IMR-90 (cell line): ENCODE measurements around the gene ARNT2. TPM values are rescaled to one million over a fixed set of nuclear protein-coding genes. Genes with fewer than 3 reads are reported as not detected.

Source experiments
- ATAC-seq: fragments of 200-7000 bp; cut with Tn5 transposase; 2 replicates; pipeline ENCODE4 v1.9.1; 2020; ENCODE audit warnings: low read depth, mild to moderate bottlenecking, moderate library complexity
- BruUV-seq: library from RNA; stranded (reverse); fragments of 400-500 nt; replicated peaks from 2 replicates; lab custom pipeline; 2021; lab: Mats Ljungman, UMichigan
- CTCF ChIA-PET: fragments of 300-600 bp; formaldehyde crosslinking; extraction: SDS; loops from one replicate; lab custom pipeline; 2021; ENCODE audit warnings: antibody characterized with exemption; lab: Yijun Ruan, JAX
- POLR2A ChIA-PET: fragments of 300-600 bp; sonication (Branson Sonifier 250); formaldehyde crosslinking; loops from one replicate; lab custom pipeline; 2022; ENCODE audit warnings: antibody characterized with exemption; ENCODE audit not compliant: unreplicated experiment; lab: Charles Lee
- DNase-seq: peaks from one replicate; pipeline ENCODE4 v3.0.0; 2013
- H2AFZ ChIP-seq: replicated peaks from 2 replicates; pipeline ENCODE3; 2013; ENCODE audit warnings: low read length, mild to moderate bottlenecking; ENCODE audit not compliant: poor library complexity
- H2AK5ac ChIP-seq: 2 replicates; pipeline ENCODE4 v1.6.1; 2013; ENCODE audit warnings: low read depth, low read length, inconsistent platforms
- H2AK9ac ChIP-seq: replicated peaks from 2 replicates; pipeline ENCODE3; 2013; ENCODE audit warnings: mild to moderate bottlenecking, low read depth, low read length, moderate library complexity; ENCODE audit not compliant: poor library complexity
- H2BK120ac ChIP-seq: 2 replicates; pipeline ENCODE4 v1.6.1; 2013; ENCODE audit warnings: low read depth, low read length, inconsistent platforms
- H2BK15ac ChIP-seq: 3 replicates; pipeline ENCODE4 v1.6.1; 2013; ENCODE audit warnings: low read depth, low read length, inconsistent platforms
- H2BK20ac ChIP-seq: 2 replicates; pipeline ENCODE4 v1.6.1; 2013; ENCODE audit warnings: low read depth, mild to moderate bottlenecking, inconsistent platforms, low read length, moderate library complexity
- H2BK5ac ChIP-seq: 2 replicates; pipeline ENCODE4 v1.6.1; 2013; ENCODE audit warnings: mild to moderate bottlenecking, low read depth, low read length, inconsistent platforms; ENCODE audit not compliant: poor library complexity, severe bottlenecking
- H3K14ac ChIP-seq: replicated peaks from 2 replicates; pipeline ENCODE4 v1.6.1; 2013; ENCODE audit warnings: low read depth, low read length, inconsistent platforms
- H3K18ac ChIP-seq: 2 replicates; pipeline ENCODE4 v1.6.1; 2013; ENCODE audit warnings: low read depth, low read length, control low read depth
- H3K23ac ChIP-seq: 2 replicates; pipeline ENCODE4 v1.6.1; 2013; ENCODE audit warnings: low read depth, low read length, inconsistent platforms
- H3K27ac ChIP-seq: 2 replicates; pipeline ENCODE4 v1.5.1; 2013; ENCODE audit warnings: mild to moderate bottlenecking, control low read depth, low read length; ENCODE audit not compliant: insufficient read depth
- H3K27me3 ChIP-seq: 2 replicates; pipeline ENCODE4 v1.6.1; 2013; ENCODE audit warnings: low read length; ENCODE audit not compliant: control insufficient read depth, insufficient read depth
- H3K36me3 ChIP-seq: 2 replicates; pipeline ENCODE4 v1.6.1; 2013; ENCODE audit warnings: low read length, mixed read lengths; ENCODE audit not compliant: control insufficient read depth, insufficient read depth
- H3K4ac ChIP-seq: 2 replicates; pipeline ENCODE4 v1.6.1; 2013; ENCODE audit warnings: low read depth, low read length, inconsistent platforms
- H3K4me1 ChIP-seq: 2 replicates; pipeline ENCODE4 v1.6.1; 2013; ENCODE audit warnings: low read length, mixed read lengths; ENCODE audit not compliant: control insufficient read depth, insufficient read depth
- H3K4me2 ChIP-seq: 2 replicates; pipeline ENCODE4 v1.6.1; 2013; ENCODE audit warnings: low read depth, mild to moderate bottlenecking, control low read depth, low read length, moderate library complexity
- H3K4me3 ChIP-seq: 2 replicates; pipeline ENCODE4 v1.5.1; 2013; ENCODE audit warnings: low read depth, mild to moderate bottlenecking, control low read depth, low read length, moderate library complexity; ENCODE audit not compliant: insufficient read depth
- H3K56ac ChIP-seq: 2 replicates; pipeline ENCODE4 v1.6.1; 2013; ENCODE audit warnings: low read length, inconsistent platforms; ENCODE audit not compliant: insufficient read depth; ENCODE audit errors: extremely low read depth
- H3K79me1 ChIP-seq, 2 experiments: 2 replicates each; pipeline ENCODE4 v1.6.1; 2013; ENCODE audit warnings: low read length in 2 of 2, inconsistent platforms in 1 of 2, low read depth in 1 of 2
- H3K9ac ChIP-seq: 2 replicates; pipeline ENCODE4 v1.6.1; 2013; ENCODE audit warnings: low read depth, low read length, control low read depth
- H3K9me1 ChIP-seq: 2 replicates; pipeline ENCODE4 v1.6.1; 2013; ENCODE audit warnings: low read length, inconsistent platforms; ENCODE audit not compliant: insufficient read depth
- H3K9me3 ChIP-seq: 2 replicates; pipeline ENCODE4 v1.6.1; 2013; ENCODE audit warnings: low read length; ENCODE audit not compliant: control insufficient read depth, insufficient read depth
- H4K20me1 ChIP-seq: 2 replicates; pipeline ENCODE4 v1.6.1; 2013; ENCODE audit warnings: low read length, inconsistent platforms; ENCODE audit not compliant: insufficient read depth
- H4K5ac ChIP-seq: 2 replicates; pipeline ENCODE4 v1.6.1; 2013; ENCODE audit warnings: mild to moderate bottlenecking, low read depth, low read length, control low read depth
- H4K8ac ChIP-seq, 2 experiments: 2 replicates each; pipeline ENCODE4 v1.6.1; 2013; ENCODE audit warnings: low read depth in 2 of 2, low read length in 2 of 2, control low read depth in 1 of 2, inconsistent platforms in 1 of 2
- H4K91ac ChIP-seq: 2 replicates; pipeline ENCODE4 v1.6.1; 2013; ENCODE audit warnings: low read depth, low read length, inconsistent platforms; ENCODE audit not compliant: insufficient read depth
- BHLHE40 ChIP-seq: fragments of 150-350 bp; IDR thresholded peaks from 2 replicates; pipeline ENCODE4 v1.6.1; 2016; ENCODE audit warnings: mild to moderate bottlenecking, low read depth, low read length
- CEBPB ChIP-seq: IDR thresholded peaks from 2 replicates; pipeline ENCODE4 v1.6.1; 2012; ENCODE audit warnings: low read depth, low read length, improper control_type of control experiment
- FOS ChIP-seq: fragments of 150-350 bp; IDR thresholded peaks from 2 replicates; pipeline ENCODE4 v1.6.1; 2016; ENCODE audit warnings: low read depth, low read length
- MAFK ChIP-seq: IDR thresholded peaks from 2 replicates; pipeline ENCODE4 v1.6.1; 2012; ENCODE audit warnings: low read depth, low read length, improper control_type of control experiment
- MAZ ChIP-seq: IDR thresholded peaks from 2 replicates; pipeline ENCODE4 v1.6.1; 2012; ENCODE audit warnings: low read depth, mild to moderate bottlenecking, low read length, improper control_type of control experiment, moderate library complexity, borderline replicate concordance
- MXI1 ChIP-seq: IDR thresholded peaks from 2 replicates; pipeline ENCODE4 v1.6.1; 2012; ENCODE audit warnings: low read depth, mild to moderate bottlenecking, low read length, moderate library complexity, borderline replicate concordance
- NFE2L2 ChIP-seq: fragments of 150-350 bp; IDR thresholded peaks from 2 replicates; pipeline ENCODE4 v1.6.1; 2016; ENCODE audit warnings: low read depth, mild to moderate bottlenecking, low read length
- POLR2A ChIP-seq: IDR thresholded peaks from 2 replicates; pipeline ENCODE4 v1.6.1; 2012; ENCODE audit warnings: mild to moderate bottlenecking, low read depth, low read length
- RAD21 ChIP-seq: IDR thresholded peaks from 2 replicates; pipeline ENCODE4 v1.6.1; 2012; ENCODE audit warnings: low read length, improper control_type of control experiment
- RCOR1 ChIP-seq: IDR thresholded peaks from 2 replicates; pipeline ENCODE4 v1.6.1; 2012; ENCODE audit warnings: mild to moderate bottlenecking, low read length, improper control_type of control experiment; ENCODE audit not compliant: insufficient replicate concordance
- RFX5 ChIP-seq: IDR thresholded peaks from 2 replicates; pipeline ENCODE4 v1.8.0; 2012; ENCODE audit warnings: low read depth, mild to moderate bottlenecking, low read length, moderate library complexity
- SMC3 ChIP-seq: fragments of 150-350 bp; IDR thresholded peaks from 2 replicates; pipeline ENCODE4 v1.6.1; 2016; ENCODE audit warnings: low read depth, mild to moderate bottlenecking, antibody characterized with exemption, low read length, moderate library complexity
- WGBS, 2 experiments: methylation state at CpG; one replicate each; pipeline versions ENCODE4 v1.1.5 to v1.1.7; 2013; ENCODE audit warnings: missing lambda C conversion rate in 2 of 2; ENCODE audit not compliant: insufficient read length in 1 of 2; ENCODE audit errors: extremely low coverage in 2 of 2; 5-methylcytosine and 5-hydroxymethylcytosine counted together
- dilution Hi-C: fragments of 300-500 bp; cut with HindIII; formaldehyde crosslinking; loops from one replicate; pipeline ENCODE4 v1.14.3; 2018; ENCODE audit warnings: low sequenced_read_pairs; ENCODE audit not compliant: unreplicated experiment
- in situ Hi-C: fragments of 300-500 bp; cut with MboI; formaldehyde crosslinking; loops from 3 replicates; pipeline ENCODE4 v1.14.3; 2019; ENCODE audit warnings: low sequenced_read_pairs, inconsistent platforms, mixed read lengths
- intact Hi-C: fragments of 100-400 bp; cut with micrococcal nuclease; formaldehyde crosslinking; loops from 2 replicates; pipeline ENCODE4 v1.10.0; 2022
- polyA plus RNA-seq, 3 experiments: library from polyadenylated mRNA; depleted of rRNA; stranded (reverse); fragments of >200 nt; gene quantifications; 2 replicates each; pipeline ENCODE4 v1.2.3, GENCODE V29; 2012; ENCODE audit warnings: low replicate concordance in 1 of 3
- total RNA-seq: library from RNA; depleted of rRNA; stranded (reverse); fragments of >200 nt; gene quantifications from 2 replicates; pipeline ENCODE4 v1.2.3, GENCODE V29; 2012
- TF ChIP-seq, protein P1 (sequence below): fragments of 150-350 bp; IDR thresholded peaks from 2 replicates; pipeline ENCODE4 v1.6.1; 2016; ENCODE audit warnings: low read depth, mild to moderate bottlenecking, low read length, moderate library complexity, borderline replicate concordance
- TF ChIP-seq, protein P2 (sequence below): fragments of 150-350 bp; IDR thresholded peaks from 2 replicates; pipeline ENCODE4 v1.6.1; 2017; ENCODE audit warnings: mild to moderate bottlenecking, antibody characterized with exemption, low read length, low read depth
- TF ChIP-seq, protein P3 (sequence below): conservative IDR thresholded peaks from 2 replicates; pipeline ENCODE4 v1.5.1; 2012; ENCODE audit warnings: mild to moderate bottlenecking, low read depth, low read length, improper control_type of control experiment

The ARNT2 gene
- total and polyA plus RNA-seq, 2 of the 4 experiments (the other 2 are of a cell fraction): 18.2 to 19.0 TPM

DNA sequence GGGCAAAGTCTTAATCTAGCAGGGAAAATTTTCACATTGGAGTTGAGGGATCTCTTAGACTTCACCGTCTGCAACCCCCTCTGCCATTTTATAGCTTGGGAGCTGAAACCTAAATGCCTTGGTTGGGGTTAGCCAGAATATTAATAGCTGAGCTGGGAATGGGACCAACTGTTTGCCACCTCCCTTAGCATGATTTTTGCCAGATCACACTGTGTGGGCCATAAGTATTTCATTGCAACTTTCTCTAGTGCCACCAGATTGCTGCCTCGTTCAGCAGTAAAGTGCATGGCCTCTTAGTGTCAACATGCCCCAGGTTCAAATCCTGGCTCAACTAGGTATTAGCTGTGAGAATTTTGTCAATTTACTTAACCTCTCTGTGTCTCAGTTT lies 235.0 kb downstream of the ARNT2 start:
- H2AK5ac ChIP-seq: no peak overlapping the region
- no peak overlapping the region for H3K18ac ChIP-seq
- no peaks in the 10 kb centered on the region for H3K4me1 ChIP-seq
- no peak overlapping the region for H3K4me3 ChIP-seq
- BruUV-seq: no TSS peak
- H3K9me1 ChIP-seq: no peaks in the 10 kb centered on the region; the same call in 1 of the 2 replicates
- in situ Hi-C loops: loop anchor here (5.0 kb wide), 1 partner anchor 48 kb away; no protein-coding TSS in a partner anchor
- no peak overlapping the region for H2BK120ac ChIP-seq
- no peak overlapping the region for H2AFZ ChIP-seq
- intact Hi-C loops: no loop called here
- dilution Hi-C loops: no loop called here
- no peak overlapping the region for H3K23ac ChIP-seq
- H2BK5ac ChIP-seq: no peak overlapping the region
- ChIA-PET CTCF (no interaction called here), POLR2A (no interaction called here)
- H3K4ac ChIP-seq: no peak overlapping the region
- H2BK15ac ChIP-seq: no peak overlapping the region
- WGBS, 2 experiments: no CpG with 5 or more reads among the region's 2 CpGs
- ATAC-seq (no peak), DNase-seq (no peak)
- no peak overlapping the region for H4K8ac ChIP-seq
- no peak overlapping the region for H3K14ac ChIP-seq
- no peak overlapping the region for H3K9ac ChIP-seq
- peaks cover 10% of the 10 kb centered on the region for H3K9me3 ChIP-seq
- H2AK9ac ChIP-seq: no peak overlapping the region
- no peak overlapping the region for H3K4me2 ChIP-seq
- TF ChIP-seq RFX5: no peak
- TF ChIP-seq RCOR1: no peak
- no peak for TF ChIP-seq CEBPB
- TF ChIP-seq NFE2L2: no peak
- no peak for TF ChIP-seq SMC3
- TF ChIP-seq, protein P1, sequence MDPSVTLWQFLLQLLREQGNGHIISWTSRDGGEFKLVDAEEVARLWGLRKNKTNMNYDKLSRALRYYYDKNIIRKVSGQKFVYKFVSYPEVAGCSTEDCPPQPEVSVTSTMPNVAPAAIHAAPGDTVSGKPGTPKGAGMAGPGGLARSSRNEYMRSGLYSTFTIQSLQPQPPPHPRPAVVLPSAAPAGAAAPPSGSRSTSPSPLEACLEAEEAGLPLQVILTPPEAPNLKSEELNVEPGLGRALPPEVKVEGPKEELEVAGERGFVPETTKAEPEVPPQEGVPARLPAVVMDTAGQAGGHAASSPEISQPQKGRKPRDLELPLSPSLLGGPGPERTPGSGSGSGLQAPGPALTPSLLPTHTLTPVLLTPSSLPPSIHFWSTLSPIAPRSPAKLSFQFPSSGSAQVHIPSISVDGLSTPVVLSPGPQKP: no peak
- TF ChIP-seq POLR2A: no peak
- TF ChIP-seq MAFK: no peak
- TF ChIP-seq, protein P2, sequence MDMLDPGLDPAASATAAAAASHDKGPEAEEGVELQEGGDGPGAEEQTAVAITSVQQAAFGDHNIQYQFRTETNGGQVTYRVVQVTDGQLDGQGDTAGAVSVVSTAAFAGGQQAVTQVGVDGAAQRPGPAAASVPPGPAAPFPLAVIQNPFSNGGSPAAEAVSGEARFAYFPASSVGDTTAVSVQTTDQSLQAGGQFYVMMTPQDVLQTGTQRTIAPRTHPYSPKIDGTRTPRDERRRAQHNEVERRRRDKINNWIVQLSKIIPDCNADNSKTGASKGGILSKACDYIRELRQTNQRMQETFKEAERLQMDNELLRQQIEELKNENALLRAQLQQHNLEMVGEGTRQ: no peak
- no peak for TF ChIP-seq RAD21
- TF ChIP-seq MAZ: no peak
- TF ChIP-seq, protein P3, sequence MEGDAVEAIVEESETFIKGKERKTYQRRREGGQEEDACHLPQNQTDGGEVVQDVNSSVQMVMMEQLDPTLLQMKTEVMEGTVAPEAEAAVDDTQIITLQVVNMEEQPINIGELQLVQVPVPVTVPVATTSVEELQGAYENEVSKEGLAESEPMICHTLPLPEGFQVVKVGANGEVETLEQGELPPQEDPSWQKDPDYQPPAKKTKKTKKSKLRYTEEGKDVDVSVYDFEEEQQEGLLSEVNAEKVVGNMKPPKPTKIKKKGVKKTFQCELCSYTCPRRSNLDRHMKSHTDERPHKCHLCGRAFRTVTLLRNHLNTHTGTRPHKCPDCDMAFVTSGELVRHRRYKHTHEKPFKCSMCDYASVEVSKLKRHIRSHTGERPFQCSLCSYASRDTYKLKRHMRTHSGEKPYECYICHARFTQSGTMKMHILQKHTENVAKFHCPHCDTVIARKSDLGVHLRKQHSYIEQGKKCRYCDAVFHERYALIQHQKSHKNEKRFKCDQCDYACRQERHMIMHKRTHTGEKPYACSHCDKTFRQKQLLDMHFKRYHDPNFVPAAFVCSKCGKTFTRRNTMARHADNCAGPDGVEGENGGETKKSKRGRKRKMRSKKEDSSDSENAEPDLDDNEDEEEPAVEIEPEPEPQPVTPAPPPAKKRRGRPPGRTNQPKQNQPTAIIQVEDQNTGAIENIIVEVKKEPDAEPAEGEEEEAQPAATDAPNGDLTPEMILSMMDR: no peak
- no peak for TF ChIP-seq BHLHE40
- no peak for TF ChIP-seq MXI1
- TF ChIP-seq FOS: no peak
- no peaks in the 10 kb centered on the region for H3K79me1 ChIP-seq
- peaks cover 2% of the 10 kb centered on the region; the same call in 1 of the 2 replicates for H3K27me3 ChIP-seq
- H3K56ac ChIP-seq: no peak overlapping the region
- H3K27ac ChIP-seq: no peak overlapping the region
- no peaks in the 10 kb centered on the region for H4K20me1 ChIP-seq
- H4K5ac ChIP-seq: no peak overlapping the region
- no peak overlapping the region for H4K91ac ChIP-seq
- no peaks in the 10 kb centered on the region for H3K36me3 ChIP-seq
- H2BK20ac ChIP-seq: no peak overlapping the region
